HepG2 (cell line): ENCODE measurements around the gene KRTCAP3. TPM values are rescaled to one million over a fixed set of nuclear protein-coding genes. Genes with fewer than 3 reads are reported as not detected.

Experiments used
- BORCS8-MEF2B ChIP-seq: sonication (generic); formaldehyde crosslinking; IDR thresholded peaks from 2 replicates; pipeline ENCODE4 v1.8.0; 2022; ENCODE audit warnings: mild to moderate bottlenecking, missing genetic modification reagents
- CTCF ChIP-seq: sonication (generic); formaldehyde crosslinking; IDR thresholded peaks from 2 replicates; pipeline ENCODE4 v1.5.0; 2020; ENCODE audit warnings: mild to moderate bottlenecking, missing genetic modification reagents, moderate library complexity
- DBP ChIP-seq: sonication (generic); formaldehyde crosslinking; IDR thresholded peaks from 2 replicates; pipeline ENCODE4 v1.4.0; 2020; ENCODE audit warnings: missing genetic modification reagents; ENCODE audit errors: not compliant biosample characterization
- MBD4 ChIP-seq: IDR thresholded peaks from 2 replicates; pipeline ENCODE4 v1.6.1; 2012; ENCODE audit warnings: low read length, inconsistent platforms, borderline replicate concordance
- SOX13 ChIP-seq, 3 experiments: fragments of 450-650 bp in 1 of 3; sonication (generic) in 1 of 3; formaldehyde crosslinking in 1 of 3; IDR thresholded peaks in 2 of 3; conservative IDR thresholded peaks in 1 of 3; 2 replicates each; pipeline versions ENCODE4 v1.5.0 to v1.6.1; 2016 to 2020; ENCODE audit warnings: antibody characterized with exemption in 1 of 3, mild to moderate bottlenecking in 1 of 3, missing compliant biosample characterization in 1 of 3, missing genetic modification reagents in 1 of 3, moderate library complexity in 1 of 3
- TBL1XR1 ChIP-seq: fragments of 150-350 bp; IDR thresholded peaks from 2 replicates; pipeline ENCODE4 v1.6.1; 2014; ENCODE audit warnings: borderline replicate concordance, low read length; ENCODE audit not compliant: partially characterized antibody
- TBX3 ChIP-seq: fragments of 450-650 bp; IDR thresholded peaks from 2 replicates; pipeline ENCODE4 v1.6.1; 2017; ENCODE audit warnings: antibody characterized with exemption, mild to moderate bottlenecking, inconsistent platforms, borderline replicate concordance
- THAP9 ChIP-seq: sonication (generic); formaldehyde crosslinking; IDR thresholded peaks from 2 replicates; pipeline ENCODE4; 2020; ENCODE audit warnings: missing genetic modification reagents, mild to moderate bottlenecking, borderline replicate concordance
- U2AF2 ChIP-seq: fragments of 200-400 bp; formaldehyde crosslinking; IDR thresholded peaks from 2 replicates; pipeline ENCODE4 v1.6.1; 2017; ENCODE audit warnings: low read depth, mild to moderate bottlenecking, low read length
- ZEB1 ChIP-seq: IDR thresholded peaks from 2 replicates; pipeline ENCODE4 v1.6.1; 2012; ENCODE audit warnings: mild to moderate bottlenecking, low read depth, inconsistent platforms; ENCODE audit not compliant: insufficient replicate concordance
- ZNF224 ChIP-seq: sonication (generic); formaldehyde crosslinking; IDR thresholded peaks from 2 replicates; pipeline ENCODE4 v1.5.0; 2020; ENCODE audit warnings: mild to moderate bottlenecking, missing genetic modification reagents
- ZNF414 ChIP-seq: sonication (generic); formaldehyde crosslinking; IDR thresholded peaks from 2 replicates; pipeline ENCODE4 v1.5.0; 2020; ENCODE audit warnings: missing genetic modification reagents
- ZNF687 ChIP-seq: sonication (generic); formaldehyde crosslinking; IDR thresholded peaks from 2 replicates; pipeline ENCODE4 v1.5.1; 2020; ENCODE audit warnings: mild to moderate bottlenecking, missing genetic modification reagents, moderate library complexity
- ZNF850 ChIP-seq: sonication (generic); formaldehyde crosslinking; conservative IDR thresholded peaks from 2 replicates; pipeline ENCODE4 v1.9.0; 2021; ENCODE audit warnings: mild to moderate bottlenecking, missing genetic modification reagents
- polyA plus RNA-seq, 8 experiments: library from polyadenylated mRNA; depleted of rRNA in 3 of 8; stranded (reverse) in 7 of 8; unstranded in 1 of 8; fragments of >200 nt; fragmentation: Illumina TruSeq in 4 of 8; extraction: Trizol in 4 of 8; gene quantifications; 2 replicates each; pipeline versions ENCODE4 v1.2.1 to v1.2.3, GENCODE V29; 2011 to 2016; ENCODE audit warnings: low read depth in 4 of 8, missing spikeins in 1 of 8, mixed read lengths in 1 of 8; ENCODE audit not compliant: insufficient read depth in 1 of 8
- total RNA-seq, 5 experiments: library from RNA; depleted of rRNA; stranded (reverse); fragments of >200 nt; fragmentation: Illumina TruSeq; extraction: Trizol; gene quantifications; 2 replicates each; pipeline ENCODE4 v1.2.3, GENCODE V29; 2016; ENCODE audit warnings: low read depth in 1 of 5

The KRTCAP3 gene
- total and polyA plus RNA-seq, 2 of the 13 experiments (the other 11 are each of a cell fraction or from before 2014, with no cell fraction given): 2.1 to 4.5 TPM

- TF ChIP-seq SOX13 (IDR thresholded peaks at IDR 0.05) (no peak), SOX13 (CRISPR knock-in tag; conservative IDR thresholded peaks at IDR 0.05 in 1 of 2, IDR thresholded peaks at IDR 0.05 in 1 of 2) (peak in 1 of 2 experiments; percentile 45; a peak in 1 of 4 replicates), U2AF2 (no peak), ZNF850 (no peak; the same call in 1 of the 2 replicates), BORCS8-MEF2B (CRISPR knock-in tag) (peak; percentile 97), TBL1XR1 (no peak), ZNF687 (peak; percentile 99), DBP (peak; percentile 87), THAP9 (CRISPR knock-in tag) (peak; percentile 68; the same call in 1 of the 2 replicates), ZNF224 (CRISPR knock-in tag) (peak; percentile 92; the same call in 1 of the 2 replicates), TBX3 (peak; percentile 31; the same call in 1 of the 2 replicates), CTCF (CRISPR knock-in tag) (peak; percentile 27), ZEB1 (peak; percentile 73), MBD4 (no peak), ZNF414 (CRISPR knock-in tag) (no peak)
Measured at GRCh38 chr2:27409321-27410073, 32.7 kb upstream of the KRTCAP3 start, which contains the start of gene PPM1G (continued).
